ENCODE measurements around the gene ZNF697.
"Not testable (repeated sequence)": the region's sequence is repeated elsewhere in the genome, so short reads cannot be mapped to it uniquely, and the experiment has no call there.

ZNF697 gene

GRCh38 chr1:119600976-119601375 is 47.1 kb downstream of the ZNF697 start:
- DNase-seq (ENCODE audit: low spot score) = no peak

GRCh38 chr1:119600561-119600960 is 47.5 kb downstream of the ZNF697 start:
- DNase-seq (ENCODE audit: low spot score) = no peak

- DNase-seq (ENCODE audit: low spot score) = no peak
Measured at GRCh38 chr1:119595606-119596005, 52.5 kb downstream of the ZNF697 start.

GRCh38 chr1:119595168-119595567 is 52.9 kb downstream of the ZNF697 start:
- no peak for DNase-seq (ENCODE audit: low spot score)

- no peak for DNase-seq (ENCODE audit: low spot score)
Measured at GRCh38 chr1:119594376-119594775, 53.7 kb downstream of the ZNF697 start.

- DNase-seq (ENCODE audit: low spot score) = no peak
Measured at GRCh38 chr1:119593805-119594204, 54.3 kb downstream of the ZNF697 start.

GRCh38 chr1:119590393-119590792 is 57.7 kb downstream of the ZNF697 start:
- no peak for DNase-seq (ENCODE audit: low spot score)

- no peak for DNase-seq (ENCODE audit: low spot score)
Measured at GRCh38 chr1:119588621-119589020, 59.4 kb downstream of the ZNF697 start.

GRCh38 chr1:119587341-119587740 is 60.7 kb downstream of the ZNF697 start:
- DNase-seq (ENCODE audit: low spot score) = no peak

- DNase-seq (ENCODE audit: low spot score) = not testable (repeated sequence)
Measured at GRCh38 chr1:119585801-119586200, 62.3 kb downstream of the ZNF697 start.

- DNase-seq (ENCODE audit: low spot score) = peak; percentile 6
Measured at GRCh38 chr1:119582801-119583200, 65.3 kb downstream of the ZNF697 start.

GRCh38 chr1:119581076-119581475 is 67.0 kb downstream of the ZNF697 start:
- not testable (repeated sequence) for DNase-seq (ENCODE audit: low spot score)

GRCh38 chr1:119573886-119574285 is 74.2 kb downstream of the ZNF697 start:
- DNase-seq (ENCODE audit: low spot score) = no peak

GRCh38 chr1:119569930-119570622 is 78.0 kb downstream of the ZNF697 start:
- DNase-seq (ENCODE audit: low spot score) = not testable (repeated sequence)
